Liver (tissue), 9 donors: ENCODE measurements around the gene PSMB8. TPM values are rescaled to one million over a fixed set of nuclear protein-coding genes. Genes with fewer than 3 reads are reported as not detected.

Experiments used
- DNase-seq: peaks from one replicate; pipeline ENCODE4 v3.0.0-alpha.2; 2017; ENCODE audit warnings: low spot score
- H3K27ac ChIP-seq, 2 donors: one replicate each; pipeline ENCODE4 v1.7.0; 2013; ENCODE audit warnings: inconsistent platforms in 2 of 2, low read length in 2 of 2, control low read depth in 1 of 2, low read depth in 1 of 2, mild to moderate bottlenecking in 1 of 2
- H3K27me3 ChIP-seq, 4 donors: one replicate each; pipeline versions ENCODE4 v1.6.1 to v1.7.0; 2013; ENCODE audit warnings: low read length in 3 of 4, inconsistent platforms in 1 of 4, mild to moderate bottlenecking in 1 of 4, moderate library complexity in 1 of 4; ENCODE audit not compliant: control insufficient read depth in 4 of 4, insufficient read depth in 4 of 4
- H3K36me3 ChIP-seq, 4 donors: one replicate each; pipeline versions ENCODE4 v1.6.1 to v1.7.0; 2013; ENCODE audit warnings: low read length in 3 of 4, mild to moderate bottlenecking in 3 of 4, low read depth in 1 of 4, moderate library complexity in 1 of 4; ENCODE audit not compliant: control insufficient read depth in 4 of 4, insufficient read depth in 3 of 4
- H3K4me1 ChIP-seq, 4 donors: one replicate each; pipeline versions ENCODE4 v1.6.1 to v1.7.0; 2013; ENCODE audit warnings: low read length in 3 of 4, mild to moderate bottlenecking in 3 of 4, moderate library complexity in 1 of 4; ENCODE audit not compliant: control insufficient read depth in 4 of 4, insufficient read depth in 4 of 4
- H3K4me3 ChIP-seq, 3 donors: one replicate each; pipeline versions ENCODE4 v1.6.1 to v1.7.0; 2013; ENCODE audit warnings: low read length in 3 of 3, control low read depth in 1 of 3, low read depth in 1 of 3, mild to moderate bottlenecking in 1 of 3
- H3K9ac ChIP-seq, 2 donors: one replicate each; pipeline ENCODE4 v1.7.0; 2013; ENCODE audit warnings: low read length in 2 of 2, mild to moderate bottlenecking in 2 of 2, moderate library complexity in 2 of 2, control low read depth in 1 of 2, low read depth in 1 of 2
- H3K9me3 ChIP-seq, 4 donors: one replicate each; pipeline versions ENCODE4 v1.6.1 to v1.7.0; 2013; ENCODE audit warnings: low read length in 3 of 4; ENCODE audit not compliant: control insufficient read depth in 4 of 4
- CTCF ChIP-seq: fragments of 150-350 bp; IDR thresholded peaks from 2 replicates; pipeline ENCODE4 v1.5.1; 2017; ENCODE audit warnings: improper control_type of control experiment, low read depth, low read length; ENCODE audit not compliant: missing input control
- EGR1 ChIP-seq, 2 donors: IDR thresholded peaks; 2 replicates each; pipeline ENCODE4 v1.6.1; 2016 to 2018; ENCODE audit warnings: antibody characterized with exemption in 2 of 2, low read depth in 2 of 2
- FOXA1 ChIP-seq: IDR thresholded peaks from 2 replicates; pipeline ENCODE4 v1.6.1; 2016; ENCODE audit warnings: antibody characterized with exemption
- FOXA2 ChIP-seq: IDR thresholded peaks from 2 replicates; pipeline ENCODE4 v1.6.1; 2016; ENCODE audit warnings: antibody characterized with exemption
- GABPA ChIP-seq, 2 donors: IDR thresholded peaks in 1 of 2; conservative IDR thresholded peaks in 1 of 2; 2 replicates each; pipeline ENCODE4 v1.6.1; 2016; ENCODE audit warnings: antibody characterized with exemption in 2 of 2, mild to moderate bottlenecking in 1 of 2, moderate library complexity in 1 of 2
- HNF4A ChIP-seq, 2 donors: conservative IDR thresholded peaks; 2 replicates each; pipeline ENCODE4 v1.6.1; 2016; ENCODE audit warnings: antibody characterized with exemption in 2 of 2, mild to moderate bottlenecking in 2 of 2
- HNF4G ChIP-seq: IDR thresholded peaks from 2 replicates; pipeline ENCODE4 v1.6.1; 2016; ENCODE audit warnings: antibody characterized with exemption
- JUND ChIP-seq, 2 donors: IDR thresholded peaks; 2 replicates each; pipeline ENCODE4 v1.6.1; 2016; ENCODE audit warnings: antibody characterized with exemption in 2 of 2
- NR2F2 ChIP-seq: IDR thresholded peaks from 2 replicates; pipeline ENCODE4 v1.6.1; 2016; ENCODE audit warnings: antibody characterized with exemption
- RAD21 ChIP-seq, 2 donors: IDR thresholded peaks; 2 replicates each; pipeline ENCODE4 v1.6.1; 2016; ENCODE audit warnings: antibody characterized with exemption in 2 of 2, mild to moderate bottlenecking in 2 of 2
- REST ChIP-seq: IDR thresholded peaks from 2 replicates; pipeline ENCODE4 v1.6.1; 2016; ENCODE audit warnings: antibody characterized with exemption, mild to moderate bottlenecking
- SP1 ChIP-seq: IDR thresholded peaks from 2 replicates; pipeline ENCODE4 v1.6.1; 2018; ENCODE audit warnings: antibody characterized with exemption, mild to moderate bottlenecking
- TAF1 ChIP-seq: conservative IDR thresholded peaks from 2 replicates; pipeline ENCODE4 v1.6.1; 2016; ENCODE audit warnings: antibody characterized with exemption, mild to moderate bottlenecking
- YY1 ChIP-seq: IDR thresholded peaks from 2 replicates; pipeline ENCODE4 v1.6.1; 2016; ENCODE audit warnings: antibody characterized with exemption, mild to moderate bottlenecking
- WGBS: extraction: QIAGEN DNeasy Blood & Tissue Kit; methylation state at CpG from one replicate; pipeline ENCODE4 v1.1.7; 2013; 5-methylcytosine and 5-hydroxymethylcytosine counted together
- polyA plus RNA-seq, 2 donors: library from polyadenylated mRNA; stranded (reverse) in 1 of 2; unstranded in 1 of 2; fragments of 200-250 nt in 1 of 2; fragments of >200 nt in 1 of 2; fragmentation: Nextera tagmentation in 1 of 2; extraction: Ambion mirVana in 1 of 2; gene quantifications; one replicate each; pipeline versions ENCODE4 v1.2.1 to v1.2.3, GENCODE V29; 2013 to 2015
- total RNA-seq, 2 donors: library from RNA; depleted of rRNA; stranded (reverse); fragments of >200 nt; gene quantifications; one replicate each; pipeline ENCODE4 v1.2.3, GENCODE V29; 2014
- TF ChIP-seq, protein P1 (sequence below): IDR thresholded peaks from 2 replicates; pipeline ENCODE4 v1.6.1; 2016; ENCODE audit warnings: antibody characterized with exemption
- TF ChIP-seq, protein P2 (sequence below): IDR thresholded peaks from 2 replicates; pipeline ENCODE4 v1.6.1; 2016; ENCODE audit warnings: antibody characterized with exemption
- donor health status: healthy.
- donor health status: healthy.
- donor health status: healthy.
- donor health status: healthy.
- donor health status: healthy.

PSMB8 gene
- total and polyA plus RNA-seq, 4 donors = 19.9 to 75.1 (median 44.0) TPM

- WGBS = 53% methylated on average over 1 of the region's 1 CpG
- no peak overlapping the region for H3K27ac ChIP-seq
- no peaks in the 10 kb centered on the region for H3K36me3 ChIP-seq
- H3K4me1 ChIP-seq = peaks cover 0 to 15% (median 12%) of the 10 kb centered on the region in 4 donors
- H3K4me3 ChIP-seq = no peak overlapping the region
- H3K9me3 ChIP-seq = no peaks in the 10 kb centered on the region
- DNase-seq = no peak
- no peaks in the 10 kb centered on the region for H3K27me3 ChIP-seq
- no peak for TF ChIP-seq TAF1
- TF ChIP-seq, protein P1, sequence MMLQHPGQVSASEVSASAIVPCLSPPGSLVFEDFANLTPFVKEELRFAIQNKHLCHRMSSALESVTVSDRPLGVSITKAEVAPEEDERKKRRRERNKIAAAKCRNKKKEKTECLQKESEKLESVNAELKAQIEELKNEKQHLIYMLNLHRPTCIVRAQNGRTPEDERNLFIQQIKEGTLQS = no peak
- no peak for TF ChIP-seq REST
- no peak for TF ChIP-seq HNF4G
- TF ChIP-seq NR2F2 = no peak
- no peak for TF ChIP-seq EGR1 (IDR thresholded peaks at IDR 0.05; ENCODE audit: low read depth in 2 of 2)
- TF ChIP-seq YY1 = no peak
- TF ChIP-seq JUND (IDR thresholded peaks at IDR 0.05) = no peak
- TF ChIP-seq, protein P2, sequence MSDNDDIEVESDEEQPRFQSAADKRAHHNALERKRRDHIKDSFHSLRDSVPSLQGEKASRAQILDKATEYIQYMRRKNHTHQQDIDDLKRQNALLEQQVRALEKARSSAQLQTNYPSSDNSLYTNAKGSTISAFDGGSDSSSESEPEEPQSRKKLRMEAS = no peak
- no peak for TF ChIP-seq SP1
- no peak for TF ChIP-seq FOXA1
- TF ChIP-seq RAD21 (IDR thresholded peaks at IDR 0.05) = no peak
- TF ChIP-seq FOXA2 = no peak
- no peak for TF ChIP-seq GABPA (IDR thresholded peaks at IDR 0.05 in 1 of 2, conservative IDR thresholded peaks at IDR 0.05 in 1 of 2)
- no peak overlapping the region for H3K9ac ChIP-seq
Observed at GRCh38 chr6:32890831-32891230, 47.0 kb upstream of the PSMB8 start.

DNA sequence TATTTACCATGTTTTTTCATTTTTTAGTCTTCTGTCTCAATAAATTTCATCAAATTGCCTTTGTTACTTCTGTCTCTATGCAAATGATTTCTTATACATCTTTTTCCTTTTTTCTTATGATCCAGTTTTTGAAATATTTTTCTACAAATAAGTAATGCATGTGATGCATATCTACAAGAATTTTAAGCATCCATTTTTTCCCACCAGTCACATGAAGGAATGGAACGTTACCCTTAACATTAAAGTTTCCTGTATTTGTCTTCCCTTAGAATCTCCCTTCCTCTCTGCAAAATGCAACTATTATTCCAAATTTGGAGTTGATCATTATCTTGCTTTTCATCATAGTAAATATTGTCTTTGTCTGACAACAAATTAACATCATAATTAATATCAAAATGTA, 45.7 kb upstream of the PSMB8 start:
- no peak overlapping the region for H3K4me3 ChIP-seq
- 37% methylated on average over 1 of the region's 1 CpG for WGBS
- no peak for TF ChIP-seq EGR1 (IDR thresholded peaks at IDR 0.05; ENCODE audit: low read depth in 2 of 2)
- no peak for TF ChIP-seq REST
- TF ChIP-seq NR2F2 = no peak
- TF ChIP-seq JUND (IDR thresholded peaks at IDR 0.05) = no peak
- TF ChIP-seq SP1 = no peak
- no peak for TF ChIP-seq HNF4A (conservative IDR thresholded peaks at IDR 0.05)
- no peak for TF ChIP-seq CTCF
- no peak for TF ChIP-seq TAF1
- TF ChIP-seq, protein P2 = no peak
- no peak for TF ChIP-seq HNF4G
- TF ChIP-seq, protein P1 = no peak
- no peak for TF ChIP-seq YY1
- TF ChIP-seq FOXA1 = no peak
- DNase-seq = no peak
- no peak overlapping the region for H3K9ac ChIP-seq
- no peaks in the 10 kb centered on the region for H3K27me3 ChIP-seq
- H3K36me3 ChIP-seq = no peaks in the 10 kb centered on the region
- peaks cover 0 to 6% (median 5%) of the 10 kb centered on the region in 4 donors for H3K4me1 ChIP-seq
- H3K27ac ChIP-seq = no peak overlapping the region
- no peaks in the 10 kb centered on the region for H3K9me3 ChIP-seq
